Measurements from ENCODE around the gene MAST3.

DNA sequence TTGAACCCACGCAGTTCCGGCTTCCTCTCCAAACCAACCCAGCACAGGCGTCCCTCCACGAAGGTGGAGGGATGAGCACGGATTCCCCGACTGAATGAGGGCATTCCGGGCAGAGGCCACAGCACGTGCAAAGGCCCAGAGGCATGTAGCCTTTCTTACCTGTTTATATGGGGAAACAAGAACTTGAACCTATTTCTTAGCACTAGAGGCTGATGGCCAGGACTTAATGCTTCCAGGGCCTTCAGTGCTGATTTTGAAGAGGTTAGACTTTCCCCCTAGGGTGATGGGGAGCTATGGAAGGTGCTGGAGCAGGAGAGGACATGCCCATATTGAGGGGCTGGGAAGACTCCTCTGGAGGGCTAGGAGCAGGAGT, 2.0 kb downstream of the MAST3 start:
- TF ChIP-seq, protein P1, sequence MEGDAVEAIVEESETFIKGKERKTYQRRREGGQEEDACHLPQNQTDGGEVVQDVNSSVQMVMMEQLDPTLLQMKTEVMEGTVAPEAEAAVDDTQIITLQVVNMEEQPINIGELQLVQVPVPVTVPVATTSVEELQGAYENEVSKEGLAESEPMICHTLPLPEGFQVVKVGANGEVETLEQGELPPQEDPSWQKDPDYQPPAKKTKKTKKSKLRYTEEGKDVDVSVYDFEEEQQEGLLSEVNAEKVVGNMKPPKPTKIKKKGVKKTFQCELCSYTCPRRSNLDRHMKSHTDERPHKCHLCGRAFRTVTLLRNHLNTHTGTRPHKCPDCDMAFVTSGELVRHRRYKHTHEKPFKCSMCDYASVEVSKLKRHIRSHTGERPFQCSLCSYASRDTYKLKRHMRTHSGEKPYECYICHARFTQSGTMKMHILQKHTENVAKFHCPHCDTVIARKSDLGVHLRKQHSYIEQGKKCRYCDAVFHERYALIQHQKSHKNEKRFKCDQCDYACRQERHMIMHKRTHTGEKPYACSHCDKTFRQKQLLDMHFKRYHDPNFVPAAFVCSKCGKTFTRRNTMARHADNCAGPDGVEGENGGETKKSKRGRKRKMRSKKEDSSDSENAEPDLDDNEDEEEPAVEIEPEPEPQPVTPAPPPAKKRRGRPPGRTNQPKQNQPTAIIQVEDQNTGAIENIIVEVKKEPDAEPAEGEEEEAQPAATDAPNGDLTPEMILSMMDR (conservative IDR thresholded peaks at IDR 0.05): no peak
- no peak for TF ChIP-seq EZH2 (IDR thresholded peaks at IDR 0.05; ENCODE audit: low read depth)

All from PC-9 (cell line).